DOHH2 (cell line): ENCODE measurements around the gene ZMIZ1.

Experiments
- H3F3A ChIP-seq: fragments of 200-600 bp; sonication (generic), shearing (Covaris generic); 2 replicates; pipeline ENCODE4 v1.6.0; 2016; ENCODE audit warnings: antibody characterized with exemption, mild to moderate bottlenecking; ENCODE audit not compliant: control insufficient read depth, insufficient read depth
- H3K27ac ChIP-seq: fragments of 200-600 bp; sonication (generic); 2 replicates; pipeline ENCODE4 v1.5.1; 2014; ENCODE audit warnings: low read depth, mild to moderate bottlenecking, low read length, moderate library complexity
- H3K27me3 ChIP-seq: fragments of 200-600 bp; sonication (generic); 2 replicates; pipeline ENCODE4 v1.6.1; 2014; ENCODE audit warnings: mild to moderate bottlenecking, low read length, mixed read lengths; ENCODE audit not compliant: control insufficient read depth
- H3K36me3 ChIP-seq: fragments of 200-600 bp; sonication (generic); 2 replicates; pipeline ENCODE4 v1.6.1; 2014; ENCODE audit warnings: mild to moderate bottlenecking, low read length, moderate library complexity, mixed read lengths; ENCODE audit not compliant: control insufficient read depth
- H3K4me1 ChIP-seq: fragments of 200-600 bp; sonication (generic); 2 replicates; pipeline ENCODE4 v1.6.1; 2014; ENCODE audit warnings: mild to moderate bottlenecking, low read length, mixed read lengths; ENCODE audit not compliant: control insufficient read depth
- H3K4me2 ChIP-seq: fragments of 200-600 bp; sonication (generic); 2 replicates; pipeline ENCODE4 v1.6.0; 2014; ENCODE audit warnings: mild to moderate bottlenecking, low read length, moderate library complexity
- H3K4me3 ChIP-seq: fragments of 200-600 bp; sonication (generic); 2 replicates; pipeline ENCODE4 v1.5.1; 2014; ENCODE audit warnings: mild to moderate bottlenecking, low read length, mixed read lengths
- H3K79me2 ChIP-seq: fragments of 200-600 bp; sonication (generic); 2 replicates; pipeline ENCODE4 v1.6.1; 2014; ENCODE audit warnings: mild to moderate bottlenecking, low read length, mixed read lengths; ENCODE audit not compliant: control insufficient read depth
- H3K9me2 ChIP-seq: fragments of 200-600 bp; sonication (generic); replicated peaks from 2 replicates; pipeline ENCODE4 v1.6.1; 2014; ENCODE audit warnings: mild to moderate bottlenecking, low read length, mixed read lengths; ENCODE audit not compliant: control insufficient read depth
- H3K9me3 ChIP-seq: fragments of 200-600 bp; sonication (generic); 2 replicates; pipeline ENCODE4 v1.6.1; 2014; ENCODE audit warnings: antibody characterized with exemption, low read length, mixed read lengths; ENCODE audit not compliant: control insufficient read depth, insufficient read depth
- H4K20me1 ChIP-seq: fragments of 200-600 bp; sonication (generic); 2 replicates; pipeline ENCODE4 v1.6.0; 2014; ENCODE audit warnings: low read depth, mild to moderate bottlenecking, antibody characterized with exemption, low read length, moderate library complexity; ENCODE audit not compliant: control insufficient read depth, insufficient read depth
- EZH2phosphoT487 ChIP-seq: fragments of 200-600 bp; sonication (generic); IDR thresholded peaks from 2 replicates; pipeline ENCODE4 v1.6.1; 2017; ENCODE audit warnings: borderline replicate concordance, mild to moderate bottlenecking, antibody characterized with exemption, low read length, moderate library complexity, mixed read lengths
- TF ChIP-seq, protein P1 (sequence below): fragments of 200-600 bp; sonication (generic); IDR thresholded peaks from one replicate; pipeline ENCODE4 v1.5.1; 2014; ENCODE audit warnings: antibody characterized with exemption, mild to moderate bottlenecking, low read depth, low read length; ENCODE audit not compliant: poor library complexity, severe bottlenecking

ZMIZ1 gene

DNA sequence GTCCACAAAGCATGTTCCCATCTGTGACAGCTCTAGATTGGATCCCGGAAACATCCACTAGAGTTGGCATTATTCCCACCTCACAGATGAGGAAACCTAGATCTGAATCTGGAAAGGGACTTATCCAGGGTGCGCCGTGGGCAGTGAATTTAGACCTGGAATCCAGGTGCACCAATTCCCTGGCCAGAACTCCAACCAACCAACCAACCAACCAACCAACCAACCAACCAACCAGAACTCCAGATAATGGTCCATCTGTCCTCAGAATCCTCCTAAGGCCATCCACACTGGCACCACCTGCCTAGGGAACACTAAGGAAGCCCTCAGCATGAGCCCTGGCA is 42.0 kb upstream of the ZMIZ1 start:
- Histone ChIP-seq H3K36me3 (no peaks in the 10 kb centered on the region), H3K9me3 (no peaks in the 10 kb centered on the region), H3K27ac (no peak overlapping the region), H3K79me2 (no peaks in the 10 kb centered on the region), H3K4me1 (peaks cover 35% of the 10 kb centered on the region), H3K9me2 (no peaks in the 10 kb centered on the region), H3K4me2 (no peak overlapping the region), H3K27me3 (peaks cover 8% of the 10 kb centered on the region), H4K20me1 (no peaks in the 10 kb centered on the region), H3F3A (no peaks in the 10 kb centered on the region), H3K4me3 (no peak overlapping the region)
- TF ChIP-seq, protein P1, sequence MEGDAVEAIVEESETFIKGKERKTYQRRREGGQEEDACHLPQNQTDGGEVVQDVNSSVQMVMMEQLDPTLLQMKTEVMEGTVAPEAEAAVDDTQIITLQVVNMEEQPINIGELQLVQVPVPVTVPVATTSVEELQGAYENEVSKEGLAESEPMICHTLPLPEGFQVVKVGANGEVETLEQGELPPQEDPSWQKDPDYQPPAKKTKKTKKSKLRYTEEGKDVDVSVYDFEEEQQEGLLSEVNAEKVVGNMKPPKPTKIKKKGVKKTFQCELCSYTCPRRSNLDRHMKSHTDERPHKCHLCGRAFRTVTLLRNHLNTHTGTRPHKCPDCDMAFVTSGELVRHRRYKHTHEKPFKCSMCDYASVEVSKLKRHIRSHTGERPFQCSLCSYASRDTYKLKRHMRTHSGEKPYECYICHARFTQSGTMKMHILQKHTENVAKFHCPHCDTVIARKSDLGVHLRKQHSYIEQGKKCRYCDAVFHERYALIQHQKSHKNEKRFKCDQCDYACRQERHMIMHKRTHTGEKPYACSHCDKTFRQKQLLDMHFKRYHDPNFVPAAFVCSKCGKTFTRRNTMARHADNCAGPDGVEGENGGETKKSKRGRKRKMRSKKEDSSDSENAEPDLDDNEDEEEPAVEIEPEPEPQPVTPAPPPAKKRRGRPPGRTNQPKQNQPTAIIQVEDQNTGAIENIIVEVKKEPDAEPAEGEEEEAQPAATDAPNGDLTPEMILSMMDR = no peak
- no peak for TF ChIP-seq EZH2phosphoT487

DNA sequence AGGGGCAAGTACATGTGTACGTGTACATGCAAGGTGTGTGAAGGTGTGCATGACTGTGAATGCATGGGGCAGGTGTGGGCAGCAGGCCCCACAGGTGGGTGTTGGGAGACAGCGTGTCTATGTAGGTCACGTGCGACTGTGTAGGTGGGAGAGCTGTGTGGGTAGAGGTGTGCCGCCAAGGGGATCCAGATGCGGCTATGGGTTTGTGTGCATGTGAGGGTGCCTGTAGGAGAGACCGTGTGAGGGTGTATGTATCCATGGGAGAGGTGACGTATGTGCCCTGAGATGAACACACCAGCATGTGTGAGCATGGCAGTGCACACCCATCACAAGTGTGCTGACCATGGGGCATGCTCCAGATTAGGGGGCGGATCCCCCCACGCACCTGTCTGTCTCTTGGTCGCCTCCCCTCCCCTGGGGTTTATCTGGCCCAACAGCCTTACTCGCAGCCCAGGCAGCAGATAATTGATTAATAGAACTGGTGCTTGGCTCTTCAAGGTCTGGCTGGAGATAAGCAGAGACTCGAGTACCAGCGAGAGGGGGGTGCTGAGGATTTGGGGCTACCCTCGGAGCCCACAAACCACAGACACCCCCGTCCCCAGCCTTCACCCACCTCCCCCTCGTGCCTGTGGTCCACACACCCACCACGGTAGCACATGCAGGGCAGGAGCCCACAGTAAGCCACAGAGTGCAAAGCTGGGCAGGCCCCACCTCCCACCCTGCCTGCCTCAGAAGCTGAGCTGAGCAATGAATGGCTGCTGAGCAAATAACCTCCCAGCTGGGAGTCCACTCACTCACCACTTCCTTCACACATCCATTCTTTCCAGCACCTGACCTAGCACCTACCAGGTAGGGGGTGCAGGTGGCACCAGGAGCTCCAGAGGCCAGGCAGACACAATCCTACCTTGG is 41.4 kb upstream of the ZMIZ1 start:
- no peaks in the 10 kb centered on the region for H3K9me3 ChIP-seq
- no peaks in the 10 kb centered on the region for H3F3A ChIP-seq
- H3K27ac ChIP-seq = no peak overlapping the region
- H4K20me1 ChIP-seq = no peaks in the 10 kb centered on the region
- H3K4me1 ChIP-seq = peaks cover 32% of the 10 kb centered on the region
- TF ChIP-seq, protein P1 = no peak
- no peak for TF ChIP-seq EZH2phosphoT487
- no peaks in the 10 kb centered on the region for H3K36me3 ChIP-seq
- no peak overlapping the region for H3K4me2 ChIP-seq
- no peaks in the 10 kb centered on the region for H3K9me2 ChIP-seq
- no peak overlapping the region for H3K4me3 ChIP-seq
- peaks cover 8% of the 10 kb centered on the region for H3K27me3 ChIP-seq
- no peaks in the 10 kb centered on the region for H3K79me2 ChIP-seq

DNA sequence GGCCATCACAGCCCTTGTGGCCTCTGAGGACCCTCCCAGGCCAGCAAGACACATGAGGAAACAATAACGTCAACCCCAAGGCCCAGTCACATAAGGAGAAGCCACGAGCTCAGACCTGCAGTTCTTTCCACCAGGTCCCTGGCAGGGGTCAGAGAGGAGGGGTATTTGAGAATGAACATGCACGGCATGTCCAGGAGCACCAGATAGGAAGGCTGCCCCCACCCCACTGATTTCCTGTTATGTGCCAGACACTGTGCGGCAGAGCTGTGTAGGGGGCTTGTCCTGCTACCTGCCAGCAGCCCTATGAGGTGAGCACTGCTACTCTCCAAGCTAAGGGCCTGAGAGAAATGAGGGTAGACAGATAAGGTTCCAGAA is 40.7 kb upstream of the ZMIZ1 start:
- no peak for TF ChIP-seq EZH2phosphoT487
- TF ChIP-seq, protein P1 = no peak
- no peak overlapping the region for H3K4me2 ChIP-seq
- H3K9me2 ChIP-seq = no peaks in the 10 kb centered on the region
- peaks cover 26% of the 10 kb centered on the region for H3K4me1 ChIP-seq
- H3F3A ChIP-seq = no peaks in the 10 kb centered on the region
- H3K4me3 ChIP-seq = no peak overlapping the region
- H3K27ac ChIP-seq = no peak overlapping the region
- no peaks in the 10 kb centered on the region for H4K20me1 ChIP-seq
- H3K27me3 ChIP-seq = peaks cover 8% of the 10 kb centered on the region
- H3K79me2 ChIP-seq = no peaks in the 10 kb centered on the region
- no peaks in the 10 kb centered on the region for H3K36me3 ChIP-seq
- no peaks in the 10 kb centered on the region for H3K9me3 ChIP-seq
